HG03469 (cell line): Measurements from ENCODE around the gene BORCS6.
A peak's percentile ranks its signal among the peaks of the same experiment; 100 is the strongest.
"Not testable (repeated sequence)": the region's sequence is repeated elsewhere in the genome, so short reads cannot be mapped to it uniquely, and the experiment has no call there.

ENCODE experiments used
- ATAC-seq: cut with Tn5 transposase; IDR thresholded peaks from one replicate; pipeline ENCODE4 v1.9.1; 2021; ENCODE audit warnings: mild to moderate bottlenecking, moderate library complexity, moderate number of reproducible peaks; ENCODE audit not compliant: unreplicated experiment

BORCS6 gene

GRCh38 chr17:8175795-8176196 is 14.2 kb downstream of the BORCS6 start:
- ATAC-seq: no peak

- ATAC-seq: no peak
Measured at GRCh38 chr17:8173871-8174322, 16.1 kb downstream of the BORCS6 start.

- peak; percentile 50 for ATAC-seq
Measured at GRCh38 chr17:8173056-8173870, 16.7 kb downstream of the BORCS6 start.

GRCh38 chr17:8170186-8170585 is 19.8 kb downstream of the BORCS6 start:
- not testable (repeated sequence) for ATAC-seq

DNA sequence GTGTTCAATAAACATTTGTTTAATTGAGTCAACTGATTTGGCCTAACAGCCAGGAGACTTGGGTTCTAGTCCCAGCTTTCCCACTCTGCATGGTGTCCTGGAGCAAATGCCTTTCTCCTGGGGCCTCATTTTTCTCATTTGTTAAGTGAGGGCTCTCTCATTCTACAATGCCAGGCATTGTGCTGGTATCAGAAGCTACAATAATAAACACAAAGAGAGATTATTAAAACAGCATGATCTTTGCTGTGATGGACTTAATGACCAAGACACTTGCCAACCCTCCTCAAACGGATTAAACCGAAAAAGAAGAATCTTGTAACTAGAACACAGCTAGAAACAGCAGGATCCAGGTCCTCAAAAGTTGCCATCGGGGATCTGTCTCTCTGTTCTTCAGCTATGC is 22.5 kb downstream of the BORCS6 start:
- no peak for ATAC-seq

GRCh38 chr17:8166731-8167130 is 23.2 kb downstream of the BORCS6 start:
- ATAC-seq: no peak

- ATAC-seq: no peak
Measured at GRCh38 chr17:8164815-8165131, 25.2 kb downstream of the BORCS6 start.

- ATAC-seq: no peak
Measured at GRCh38 chr17:8163978-8164814, 25.8 kb downstream of the BORCS6 start.

- ATAC-seq: no peak
Measured at GRCh38 chr17:8162997-8163977, 26.7 kb downstream of the BORCS6 start.

GRCh38 chr17:8162233-8162996 is 27.6 kb downstream of the BORCS6 start, which contains the start of gene VAMP2:
Gene VAMP2 (minus strand): TSS chr17:8162948. CDS start chr17:8162879, 69 bp downstream.
- ATAC-seq: no peak

DNA sequence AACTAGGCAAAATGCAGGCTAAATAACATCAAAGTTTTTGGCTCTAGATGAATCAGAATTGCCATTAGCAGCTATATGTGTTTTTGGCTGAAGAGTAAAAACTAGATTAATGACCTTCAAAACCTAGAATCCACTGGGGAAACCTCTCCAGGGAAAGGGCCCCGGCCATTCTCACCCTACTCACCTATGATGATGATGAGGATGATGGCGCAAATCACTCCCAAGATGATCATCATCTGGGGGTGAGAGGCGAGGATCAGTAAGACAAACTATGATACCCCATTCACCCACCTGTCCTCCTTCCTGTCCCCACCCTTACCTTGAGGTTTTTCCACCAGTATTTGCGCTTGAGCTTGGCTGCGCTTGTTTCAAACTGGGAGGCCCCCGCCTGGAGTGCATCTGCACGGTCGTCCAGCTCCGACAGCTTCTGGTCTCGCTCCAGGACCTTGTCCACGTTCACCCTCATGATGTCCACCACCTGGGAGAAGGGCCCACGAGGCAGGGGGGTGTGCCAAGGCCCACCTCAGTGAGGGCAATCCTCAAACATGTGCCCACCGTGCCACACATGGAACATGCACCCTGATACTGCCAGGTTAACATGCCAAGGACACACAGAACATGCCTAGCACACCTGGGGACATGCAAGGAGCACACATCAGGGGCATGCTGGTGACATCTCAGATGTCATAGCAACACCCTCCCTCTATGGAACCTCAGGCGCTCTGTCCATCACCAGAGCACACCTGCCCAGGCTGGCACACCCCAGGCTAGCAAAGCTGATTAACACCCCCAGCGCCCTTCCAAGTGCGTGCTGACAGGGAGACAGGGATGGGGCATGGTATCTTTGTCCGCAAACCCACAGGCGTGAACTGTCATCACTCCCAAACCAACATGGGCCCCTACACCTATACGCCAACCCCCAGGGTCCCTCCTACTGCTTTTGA is 28.4 kb downstream of the BORCS6 start:
- ATAC-seq: no peak

DNA sequence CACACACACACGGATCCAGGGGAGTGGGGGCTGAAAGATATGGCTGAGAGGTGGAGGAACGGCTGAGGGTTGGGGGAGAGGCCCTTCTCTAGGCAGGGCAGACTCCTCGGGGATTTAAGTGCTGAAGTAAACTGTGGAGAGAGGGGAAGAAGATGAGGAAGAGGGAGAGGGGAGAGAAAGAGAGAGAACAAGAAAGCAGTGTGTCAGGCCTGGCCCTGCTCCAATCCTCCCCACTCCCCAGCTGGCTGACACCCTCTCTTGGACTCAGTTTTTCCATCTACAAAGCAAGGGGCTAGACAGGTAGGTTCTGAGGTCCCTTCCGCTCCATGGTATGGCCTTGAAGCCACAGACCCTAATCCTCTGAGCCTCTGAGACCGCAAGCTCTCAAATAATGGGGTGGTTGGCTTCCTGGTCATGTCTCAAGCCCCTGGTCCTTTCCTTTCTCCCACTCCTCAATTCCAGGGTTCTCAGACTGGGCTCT is 29.2 kb downstream of the BORCS6 start:
- no peak for ATAC-seq

- ATAC-seq: no peak
Measured at GRCh38 chr17:8160224-8160577, 29.8 kb downstream of the BORCS6 start.

DNA sequence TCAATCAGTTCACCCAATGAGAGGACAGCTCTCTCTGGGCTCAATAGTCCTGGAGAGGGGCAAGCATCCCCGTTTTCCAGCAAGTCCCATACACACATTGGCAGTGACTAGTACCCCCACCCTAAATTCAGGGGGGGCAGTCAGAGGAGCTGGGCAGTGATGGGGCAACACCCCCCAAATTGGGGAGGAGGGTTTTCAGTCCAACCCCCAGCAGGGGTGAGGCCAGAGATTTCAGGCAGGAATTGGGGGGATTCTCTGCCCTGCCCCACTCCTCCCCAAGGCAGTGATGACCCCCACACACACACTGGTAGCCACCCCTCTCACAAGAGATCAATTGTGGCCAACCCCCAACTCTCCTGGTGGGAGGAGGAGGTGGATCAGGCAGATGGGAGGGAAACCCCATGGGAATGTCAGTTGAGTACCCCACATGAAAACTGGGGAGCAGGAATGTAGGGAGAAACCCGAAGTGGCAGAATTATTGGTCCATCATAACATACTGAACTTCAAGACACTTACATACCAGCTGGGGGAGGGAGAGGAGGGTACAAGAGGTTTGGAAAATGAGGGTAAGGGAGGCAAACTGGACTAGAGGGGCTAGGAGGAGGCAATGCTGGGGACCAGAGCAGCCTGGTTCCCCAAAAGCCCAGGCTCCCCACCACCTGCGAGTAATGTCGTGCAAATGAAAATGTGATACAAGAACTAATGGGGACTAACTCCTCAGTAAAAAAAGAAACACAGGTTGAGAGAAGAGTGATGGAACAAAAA is 30.3 kb downstream of the BORCS6 start:
- no peak for ATAC-seq

DNA sequence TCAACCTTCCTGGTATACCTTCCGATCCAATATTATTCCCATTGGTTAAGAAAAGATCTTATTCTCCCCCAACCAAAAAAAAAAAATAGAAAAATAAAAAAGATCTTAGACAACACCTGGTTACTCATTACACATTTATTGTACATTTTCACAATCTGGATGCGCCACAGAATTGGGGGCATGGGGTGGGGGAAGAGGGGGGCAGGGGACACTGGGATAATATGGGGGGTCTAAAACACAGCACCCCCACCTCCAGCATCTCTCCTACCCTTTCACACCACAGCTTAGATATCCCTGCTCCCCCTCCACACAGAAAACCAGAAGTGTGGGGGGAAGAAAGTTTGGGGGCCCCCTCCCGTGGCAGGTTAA is 31.0 kb downstream of the BORCS6 start:
- ATAC-seq: no peak

- no peak for ATAC-seq
Measured at GRCh38 chr17:8158267-8159031, 31.5 kb downstream of the BORCS6 start.

GRCh38 chr17:8156246-8156992 is 33.6 kb downstream of the BORCS6 start:
- ATAC-seq: peak; percentile 52
